SK-N-DZ (cell line): ENCODE measurements around the gene CRKL.

ENCODE experiments used
- DNase-seq: peaks from one replicate; pipeline ENCODE4 v3.0.0-alpha.2; 2015; ENCODE audit warnings: low spot score

The CRKL gene

DNA sequence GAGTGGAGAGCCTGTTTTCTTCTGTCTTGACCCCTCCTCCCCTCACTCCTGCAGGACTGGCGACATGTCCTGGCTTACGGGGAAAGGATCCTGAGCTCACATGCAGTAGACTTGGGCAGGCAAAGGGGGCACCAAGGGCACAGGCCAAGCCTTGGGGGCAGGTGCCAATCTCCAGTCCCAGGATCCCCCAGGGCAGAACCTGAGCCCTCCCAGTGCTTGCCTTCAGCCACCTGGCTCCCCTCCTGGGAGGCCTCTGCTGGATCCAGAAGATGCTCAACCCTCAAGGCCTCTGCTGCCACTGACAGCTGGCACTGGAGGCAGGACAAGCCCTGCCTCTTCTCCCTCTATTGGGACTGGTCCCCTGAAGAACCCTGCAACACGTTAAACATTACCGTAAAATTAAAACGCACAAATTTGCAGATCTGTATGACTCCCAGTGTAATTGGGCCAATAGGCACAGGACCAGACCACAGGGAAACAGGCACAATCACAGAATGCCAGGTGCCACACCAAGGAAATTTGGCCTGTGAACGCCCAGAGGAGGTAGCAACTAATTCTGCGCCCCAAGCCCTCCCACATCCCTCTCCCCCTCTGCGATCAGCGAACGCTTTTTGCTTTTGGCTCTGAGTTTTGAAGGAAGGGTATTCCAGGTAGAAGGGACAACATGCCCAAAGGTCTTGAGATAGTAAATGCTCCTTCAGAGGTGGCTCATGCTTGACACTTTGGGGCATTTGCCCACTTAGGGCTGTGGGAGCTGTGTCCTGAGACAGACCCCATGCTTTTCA, 63.9 kb downstream of the CRKL start:
- no peak for DNase-seq

DNA sequence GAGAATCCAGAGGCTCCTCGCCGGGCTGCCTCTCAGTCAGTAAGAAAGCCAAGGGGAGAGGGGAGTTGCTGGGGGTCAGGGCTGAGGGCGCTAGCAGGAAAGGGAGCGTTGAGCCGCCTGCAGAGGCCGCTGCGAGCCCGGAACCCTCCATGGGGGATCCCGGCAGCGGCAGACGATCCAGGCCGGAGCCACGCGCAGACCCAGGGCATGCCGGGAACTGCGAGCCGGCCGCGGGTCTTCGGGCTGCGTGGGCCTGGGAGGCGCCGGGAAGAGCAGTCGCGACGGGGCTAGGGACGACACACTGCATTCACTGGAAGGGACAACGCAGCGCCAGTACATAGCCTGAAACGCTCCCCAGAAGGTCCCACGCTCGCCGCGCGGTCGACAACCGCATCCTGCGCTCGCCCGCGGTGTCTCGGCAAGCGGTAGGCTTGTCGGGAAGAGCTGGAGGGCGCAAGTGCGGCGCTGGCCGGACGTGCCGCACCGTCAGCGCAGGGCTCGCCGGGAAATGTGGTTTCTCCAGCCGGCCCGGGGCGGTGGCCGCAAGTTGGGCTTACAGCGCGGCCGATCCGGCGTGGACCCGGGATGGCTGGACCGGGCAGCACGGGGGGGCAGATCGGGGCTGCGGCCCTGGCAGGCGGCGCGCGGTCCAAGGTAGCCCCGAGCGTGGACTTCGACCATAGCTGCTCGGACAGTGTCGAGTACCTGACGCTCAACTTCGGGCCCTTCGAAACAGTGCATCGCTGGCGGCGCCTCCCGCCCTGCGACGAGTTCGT, 64.8 kb downstream of the CRKL start, which contains the start of gene LZTR1:
Gene LZTR1, plus strand, starts transcription at position 511 of the 776 bp plus-strand sequence. Its CDS starts 75 bp downstream, at position 586.
- DNase-seq: peak; percentile 83

DNA sequence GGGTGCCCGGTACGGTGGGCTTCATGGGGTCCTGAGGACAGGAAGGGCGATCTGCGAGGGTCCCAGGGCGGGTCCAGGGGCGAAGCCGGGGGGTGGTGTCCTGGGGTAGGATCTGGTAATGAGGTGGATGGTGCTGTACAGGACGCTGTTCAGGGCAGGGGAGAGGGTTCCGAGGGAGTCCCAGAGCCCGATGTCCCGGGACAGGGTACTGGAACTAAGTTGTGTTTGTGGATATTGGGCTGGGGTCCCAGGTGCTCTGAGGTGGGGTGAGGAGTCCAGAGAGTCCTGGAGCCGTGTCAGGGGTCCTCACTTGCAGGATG, 65.3 kb downstream of the CRKL start:
- no peak for DNase-seq

DNA sequence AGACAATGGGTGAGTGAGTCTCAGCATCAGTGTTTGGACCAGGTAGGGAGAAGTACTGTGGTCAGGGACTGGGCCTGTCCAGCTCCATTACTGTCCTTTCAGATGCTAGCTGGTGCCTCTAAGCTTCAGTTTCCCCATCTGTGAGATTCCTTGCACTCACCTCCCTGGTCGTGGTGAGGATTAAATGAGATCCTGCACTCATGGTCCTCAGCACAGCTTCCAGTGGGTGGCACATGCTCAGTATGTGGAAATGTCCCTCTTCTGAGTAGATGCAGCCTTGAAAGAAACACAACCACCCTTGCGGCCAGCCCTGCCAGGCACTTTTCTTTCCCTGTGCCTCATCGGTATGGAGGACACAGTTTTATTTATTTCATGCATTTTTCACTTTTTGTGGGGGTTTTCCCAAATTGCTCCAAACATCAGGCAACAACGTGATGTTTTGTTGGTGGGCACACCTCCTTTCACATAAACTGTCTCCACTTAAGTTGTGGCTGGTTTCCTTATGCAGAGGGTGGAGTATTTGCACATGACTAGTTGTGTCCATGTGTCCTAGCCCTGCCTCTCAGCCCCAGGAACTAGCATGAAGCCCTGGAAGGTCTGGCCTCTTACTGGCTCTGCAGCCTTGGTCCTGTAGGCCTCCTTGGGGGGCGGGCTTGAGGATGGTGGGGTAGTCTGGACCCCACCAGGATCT, 66.0 kb downstream of the CRKL start:
- no peak for DNase-seq

DNA sequence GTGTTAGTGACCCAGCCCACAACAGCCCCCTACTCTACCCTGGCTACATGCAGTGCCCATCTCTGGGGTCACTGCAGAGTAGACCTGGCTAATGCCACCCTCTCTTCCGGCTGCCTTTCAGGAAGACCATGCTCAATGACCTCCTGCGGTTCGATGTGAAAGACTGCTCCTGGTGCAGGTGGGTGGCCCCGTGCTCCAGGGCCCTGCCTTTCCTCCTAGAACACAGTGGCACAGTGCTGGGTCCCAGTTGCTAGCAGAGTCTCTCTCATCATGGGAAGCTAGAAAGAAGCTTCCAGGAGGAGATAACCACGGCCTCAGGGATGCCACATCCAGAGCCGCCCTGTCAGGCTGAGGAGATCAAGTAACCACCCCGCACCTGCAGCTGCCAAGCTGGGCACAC, 68.5 kb downstream of the CRKL start:
- no peak for DNase-seq

DNA sequence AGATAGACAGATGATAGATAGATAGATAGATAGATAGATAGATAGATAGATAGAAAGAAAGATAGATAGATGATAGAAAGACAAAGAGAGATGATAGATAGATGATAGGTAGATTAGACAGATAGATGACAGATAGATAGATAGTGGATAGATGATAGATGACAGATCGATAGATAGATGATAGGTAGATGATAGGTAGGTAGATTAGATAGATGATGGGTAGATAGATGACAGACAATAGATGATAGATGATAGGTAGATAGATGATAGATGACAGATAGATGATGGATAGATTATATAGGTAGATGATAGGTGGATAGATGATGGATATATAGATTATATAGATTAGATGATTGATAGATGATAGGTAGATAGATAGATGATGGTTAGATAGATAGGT, 69.2 kb downstream of the CRKL start:
- no peak for DNase-seq

DNA sequence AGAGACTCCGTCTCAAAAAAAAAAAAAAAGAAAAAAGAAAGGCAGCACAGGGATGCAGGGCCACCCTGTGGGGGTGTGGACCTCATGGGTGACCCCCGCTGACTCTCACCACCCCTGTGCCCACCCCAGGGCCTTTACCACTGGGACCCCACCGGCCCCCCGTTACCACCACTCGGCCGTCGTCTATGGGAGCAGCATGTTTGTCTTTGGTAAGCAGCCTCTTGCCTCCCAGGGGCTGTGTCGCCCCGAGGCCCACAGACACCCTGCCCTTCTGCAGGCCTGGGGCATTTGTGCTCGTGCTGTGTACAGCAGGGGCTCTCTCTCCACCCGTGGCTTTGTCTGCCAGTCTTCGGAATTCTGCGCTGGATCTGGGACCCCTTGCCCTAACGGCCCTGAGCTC, 70.2 kb downstream of the CRKL start:
- DNase-seq: no peak

DNA sequence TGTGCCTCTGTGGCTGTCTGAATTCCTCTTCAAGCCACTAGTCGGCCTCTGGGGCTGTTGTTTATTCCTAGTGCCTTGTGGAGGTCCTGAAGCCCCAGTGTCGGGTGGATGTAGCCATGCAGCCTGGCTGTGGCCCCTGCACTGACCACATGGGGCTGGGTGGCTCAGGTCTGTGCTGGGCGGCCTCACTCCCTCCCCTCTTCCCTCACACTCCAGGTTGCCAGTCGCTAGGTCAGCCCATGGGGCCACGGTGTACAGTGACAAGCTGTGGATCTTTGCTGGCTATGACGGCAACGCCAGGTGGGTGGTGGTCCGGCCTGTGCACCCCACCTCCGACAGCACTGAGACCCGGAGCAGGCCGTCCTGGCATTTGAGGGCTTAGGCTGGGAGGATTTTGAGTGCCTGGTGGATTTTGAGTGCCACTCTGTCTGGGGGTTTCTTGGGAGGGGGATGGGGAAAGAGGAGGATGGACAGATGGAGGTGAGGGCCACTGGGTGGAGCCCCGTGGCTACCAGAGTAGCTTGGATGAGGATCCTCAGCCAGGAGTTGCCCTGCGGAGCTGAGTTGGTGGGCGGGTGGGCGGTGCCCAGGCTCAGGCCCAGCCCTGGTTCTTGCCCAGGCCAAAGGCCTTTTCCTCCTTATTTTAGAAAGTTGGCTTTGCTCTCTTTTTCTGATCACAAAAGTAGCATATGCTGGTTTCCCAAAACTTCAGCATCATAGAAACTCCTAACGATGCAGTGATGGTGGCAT, 71.5 kb downstream of the CRKL start:
- no peak for DNase-seq

DNA sequence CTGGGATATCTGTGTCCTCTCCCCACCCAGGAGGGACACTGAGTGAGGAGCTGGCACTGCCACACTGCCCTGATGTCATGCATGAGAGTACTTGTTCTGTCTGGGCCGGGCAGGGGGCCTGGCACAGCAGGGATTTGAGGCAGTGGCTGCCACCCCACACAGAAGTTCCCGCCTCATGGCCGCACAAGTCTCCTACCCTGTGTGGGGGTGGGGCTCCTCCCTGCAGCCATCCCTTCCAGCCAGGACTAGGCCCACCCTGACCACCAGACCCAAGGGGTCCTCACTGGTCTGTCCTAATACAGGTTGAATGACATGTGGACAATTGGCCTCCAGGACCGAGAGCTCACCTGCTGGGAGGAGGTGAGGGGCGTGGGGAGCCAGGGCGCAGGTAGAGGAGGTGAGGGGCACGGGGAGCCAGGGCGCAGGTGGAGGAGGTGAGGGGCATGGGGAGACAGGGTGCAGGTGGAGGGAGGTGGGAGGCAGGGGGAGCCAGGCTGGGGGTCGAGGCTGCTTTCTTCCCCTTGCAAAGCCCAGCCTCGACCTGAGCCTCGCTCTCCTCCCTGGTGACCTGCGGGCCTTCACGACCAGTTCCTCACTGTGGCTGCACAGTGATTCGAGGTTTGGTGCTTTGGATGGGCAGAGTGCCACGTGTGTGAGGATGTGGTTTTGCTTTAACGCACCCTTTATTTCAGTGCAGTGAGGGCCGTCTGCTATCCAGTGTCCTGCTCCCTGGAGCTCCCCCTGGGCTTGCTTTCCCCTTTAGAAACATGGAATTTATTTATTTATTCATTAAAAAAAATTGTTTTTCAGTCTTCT, 72.3 kb downstream of the CRKL start:
- DNase-seq: no peak

DNA sequence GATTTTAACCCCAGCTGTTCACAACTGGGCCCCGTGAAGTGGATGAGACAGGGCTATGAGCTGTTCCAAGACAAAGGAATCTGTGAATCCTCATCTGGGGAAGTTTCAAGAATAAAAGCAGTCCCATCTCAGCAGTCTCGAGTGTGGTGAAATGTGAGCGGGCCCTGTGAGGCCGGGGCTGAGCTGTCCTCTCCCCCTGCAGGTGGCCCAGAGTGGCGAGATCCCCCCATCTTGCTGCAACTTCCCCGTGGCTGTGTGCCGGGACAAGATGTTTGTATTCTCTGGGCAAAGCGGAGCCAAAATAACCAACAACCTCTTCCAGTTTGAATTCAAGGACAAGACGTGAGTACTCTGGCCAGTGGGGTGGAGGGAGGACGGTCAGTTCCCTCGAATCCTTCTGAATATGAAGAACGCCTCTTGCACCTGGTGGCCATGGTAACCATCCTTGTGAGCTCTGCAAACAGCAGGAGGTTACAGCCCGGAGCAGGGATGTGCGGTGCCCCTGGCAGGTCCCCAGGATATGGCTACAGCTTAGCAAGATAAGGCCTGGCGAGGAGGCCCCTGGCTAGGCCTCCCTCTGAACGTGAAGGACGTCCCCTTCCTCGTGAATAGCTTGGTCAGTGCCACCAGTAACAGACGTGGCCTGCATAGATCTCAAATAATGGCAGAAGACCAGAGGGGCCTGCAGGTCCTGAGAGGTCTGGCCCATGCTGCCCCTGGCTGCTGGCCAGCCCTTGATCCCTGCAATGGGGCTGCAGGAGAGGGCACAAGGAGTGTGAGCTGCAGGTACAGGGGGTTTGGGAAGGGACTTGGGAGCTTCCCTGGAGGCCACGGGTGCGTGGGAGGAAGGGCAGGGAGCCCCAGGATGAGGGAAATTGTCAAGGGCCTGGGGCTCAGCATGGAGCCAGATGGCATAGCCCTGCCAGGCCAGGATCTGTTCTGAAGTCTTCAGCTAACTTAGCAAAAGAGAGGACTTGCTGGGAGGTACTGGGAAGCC, 73.3 kb downstream of the CRKL start:
- DNase-seq: no peak

DNA sequence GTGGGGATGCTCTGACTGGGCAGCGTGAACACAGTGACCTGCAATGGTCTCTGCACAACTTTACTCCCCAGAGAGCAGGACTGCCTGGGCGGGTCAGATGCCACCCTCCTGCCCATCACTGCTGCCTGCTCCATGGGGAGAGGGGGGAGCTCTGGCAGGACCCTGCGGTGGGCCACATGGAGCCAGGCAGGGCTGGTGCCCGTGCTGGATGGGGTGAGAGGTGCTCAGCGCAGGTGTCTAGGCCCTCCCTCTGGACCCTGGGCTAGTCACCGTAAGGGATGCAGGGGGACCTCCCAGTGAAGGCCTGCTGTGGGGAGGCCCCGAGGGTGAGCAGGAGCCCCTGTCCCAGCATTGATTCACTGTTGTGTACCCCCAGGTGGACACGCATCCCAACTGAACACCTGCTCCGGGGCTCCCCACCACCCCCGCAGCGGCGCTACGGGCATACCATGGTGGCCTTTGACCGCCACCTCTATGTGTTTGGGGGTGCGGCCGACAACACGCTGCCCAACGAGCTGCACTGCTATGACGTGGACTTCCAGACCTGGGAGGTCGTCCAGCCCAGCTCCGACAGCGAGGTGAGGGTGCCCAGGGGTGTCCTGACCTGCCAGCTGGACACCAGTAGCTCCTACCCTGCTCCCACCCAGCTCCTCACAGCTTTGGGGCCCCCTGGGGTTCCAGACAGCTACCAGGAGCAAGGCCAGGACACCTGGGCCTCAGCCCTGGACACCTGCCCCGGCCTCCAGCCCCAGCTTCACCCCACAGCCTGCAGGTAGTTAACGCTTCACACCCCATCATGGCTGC, 74.2 kb downstream of the CRKL start:
- DNase-seq: no peak

DNA sequence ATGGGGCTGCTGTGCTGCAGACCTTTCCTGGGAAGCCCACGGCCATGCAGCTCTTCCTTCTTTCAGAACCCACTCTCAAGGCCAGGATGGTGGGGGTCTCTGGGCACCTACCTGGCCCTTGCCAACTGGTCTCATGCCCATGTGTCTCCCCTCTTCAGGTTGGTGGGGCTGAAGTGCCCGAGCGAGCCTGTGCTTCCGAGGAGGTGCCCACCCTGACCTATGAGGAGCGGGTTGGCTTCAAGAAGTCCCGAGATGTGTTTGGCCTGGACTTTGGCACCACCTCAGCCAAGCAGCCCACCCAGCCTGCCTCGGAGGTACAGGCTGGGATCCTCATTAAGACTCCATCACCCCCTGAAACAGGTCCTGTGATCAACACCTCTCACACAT, 74.8 kb downstream of the CRKL start:
- DNase-seq: no peak

DNA sequence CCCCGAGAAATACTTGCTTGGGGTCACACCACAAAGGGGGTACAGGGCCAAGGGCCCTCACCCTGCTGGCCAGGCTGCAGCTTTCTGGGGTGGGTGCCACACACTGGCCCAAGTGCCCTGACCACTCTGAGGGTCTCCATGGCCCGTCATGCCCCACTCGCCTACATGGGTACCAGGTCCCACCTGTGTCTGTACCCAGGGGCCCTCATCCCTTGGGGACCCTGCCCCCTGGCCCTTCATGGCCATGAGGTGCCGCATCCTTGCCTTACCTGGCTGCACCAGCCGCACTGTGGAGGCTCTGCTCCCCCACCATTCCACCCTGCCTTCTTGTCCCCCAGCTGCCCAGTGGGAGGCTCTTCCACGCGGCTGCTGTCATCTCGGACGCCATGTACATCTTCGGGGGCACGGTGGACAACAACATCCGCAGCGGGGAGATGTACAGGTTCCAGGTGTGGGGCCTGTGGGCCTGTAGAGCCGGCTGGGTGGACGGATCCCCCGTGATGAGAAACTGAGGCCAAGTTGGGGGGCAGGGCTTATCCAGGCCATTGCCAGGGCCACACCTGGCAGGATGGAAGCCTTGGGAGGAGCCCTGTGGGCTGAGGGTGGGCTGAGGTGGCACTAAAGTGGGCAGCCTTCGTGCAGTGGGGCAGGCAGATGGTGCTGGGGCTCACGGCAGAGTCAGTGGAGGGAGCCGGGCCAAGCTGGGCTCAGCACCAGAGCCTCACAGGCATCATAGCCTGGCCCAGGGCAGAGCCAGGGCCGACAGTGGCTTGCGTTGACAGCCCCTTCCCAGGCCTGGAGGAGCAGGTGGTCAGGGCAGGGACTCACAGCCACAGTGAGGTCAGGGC, 75.5 kb downstream of the CRKL start:
- no peak for DNase-seq

DNA sequence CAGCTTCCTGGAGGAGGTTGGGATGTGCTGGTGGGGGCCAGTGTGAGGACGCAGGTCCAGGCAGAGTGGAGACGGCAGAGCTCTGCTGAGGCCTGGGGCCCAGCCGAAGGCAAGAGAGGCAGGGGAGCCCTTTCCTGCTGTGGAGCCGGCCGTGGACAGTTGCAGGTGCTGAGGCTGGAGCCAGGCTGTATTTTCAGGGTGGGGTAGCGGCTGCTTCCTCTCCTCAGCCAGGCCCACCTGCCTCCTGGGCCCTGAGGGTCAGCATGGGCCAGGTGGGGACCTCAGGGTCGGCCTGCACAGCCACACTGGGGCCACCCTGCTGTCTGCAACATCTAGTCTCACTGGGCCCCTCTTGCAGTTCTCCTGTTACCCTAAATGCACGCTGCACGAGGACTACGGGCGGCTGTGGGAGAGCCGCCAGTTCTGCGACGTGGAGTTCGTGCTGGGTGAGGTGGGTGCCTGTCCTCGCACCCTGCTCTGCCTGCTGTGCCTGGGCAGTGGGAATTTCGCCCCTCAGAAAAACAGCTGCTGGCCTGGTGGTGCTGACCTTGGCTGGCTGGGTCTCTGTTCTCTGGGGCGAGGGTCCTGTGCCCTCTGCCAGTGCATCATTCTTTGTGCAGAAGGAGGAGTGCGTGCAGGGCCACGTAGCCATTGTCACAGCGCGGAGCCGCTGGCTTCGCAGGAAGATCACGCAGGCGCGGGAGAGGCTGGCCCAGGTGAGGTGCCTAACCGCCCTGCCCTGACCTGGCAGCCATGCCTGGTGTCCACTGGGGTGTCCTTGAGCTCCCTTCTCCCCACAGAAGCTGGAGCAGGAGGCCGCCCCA, 76.3 kb downstream of the CRKL start:
- DNase-seq: no peak

DNA sequence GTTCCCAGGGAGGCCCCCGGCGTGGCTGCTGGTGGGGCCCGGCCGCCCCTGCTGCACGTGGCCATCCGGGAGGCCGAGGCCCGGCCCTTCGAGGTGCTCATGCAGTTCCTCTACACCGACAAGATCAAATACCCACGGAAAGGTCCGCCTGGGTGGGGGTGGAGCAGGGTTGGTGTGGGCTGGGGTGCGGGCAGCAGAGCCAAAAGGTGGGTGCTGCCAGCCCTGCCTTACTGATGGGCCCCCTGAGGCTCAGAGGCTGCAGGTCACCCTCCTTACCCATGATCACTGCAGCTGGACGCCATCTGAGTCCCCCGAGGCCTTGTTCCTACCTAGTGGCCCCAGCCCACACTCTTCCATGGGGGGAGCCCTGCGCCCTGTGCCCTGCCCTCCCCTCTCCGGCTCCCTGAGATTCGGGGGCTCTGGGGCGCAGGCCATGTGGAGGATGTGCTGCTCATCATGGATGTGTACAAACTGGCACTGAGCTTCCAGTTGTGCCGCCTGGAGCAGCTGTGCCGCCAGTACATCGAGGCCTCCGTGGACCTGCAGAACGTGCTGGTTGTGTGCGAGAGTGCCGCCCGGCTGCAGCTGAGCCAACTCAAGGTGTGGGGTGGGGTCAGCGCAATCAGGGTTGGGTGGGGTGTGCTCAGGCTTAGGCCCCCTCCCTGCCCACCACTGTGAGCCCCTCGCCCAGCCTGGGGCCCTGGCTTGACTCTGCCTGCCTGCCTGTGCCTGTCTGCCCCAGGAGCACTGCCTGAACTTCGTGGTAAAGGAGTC, 77.1 kb downstream of the CRKL start:
- no peak for DNase-seq

DNA sequence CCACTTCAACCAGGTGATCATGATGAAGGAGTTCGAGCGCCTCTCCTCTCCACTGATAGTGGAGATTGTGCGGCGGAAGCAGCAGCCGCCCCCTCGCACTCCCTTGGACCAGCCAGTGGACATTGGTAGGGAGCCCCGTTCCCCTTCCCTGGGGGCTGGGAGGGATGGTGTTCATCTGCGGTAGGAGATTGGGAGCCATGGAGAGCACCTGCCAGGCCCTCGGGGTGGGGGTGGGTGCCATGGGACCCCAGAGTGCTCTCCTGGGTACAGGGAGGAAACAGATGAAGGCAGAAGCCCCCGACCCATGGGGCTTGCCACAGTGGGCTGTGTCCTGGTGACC, 77.7 kb downstream of the CRKL start:
- DNase-seq: no peak
